Loucy (cell line): ENCODE results near the gene PKP4.

Experiments used
- EZH2phosphoT487 ChIP-seq: fragments of 200-600 bp; IDR thresholded peaks from 2 replicates; pipeline ENCODE4 v1.6.1; 2018; ENCODE audit warnings: antibody characterized with exemption, mild to moderate bottlenecking, moderate library complexity, borderline replicate concordance
- TF ChIP-seq, protein P1 (sequence below): fragments of 200-600 bp; sonication (generic); conservative IDR thresholded peaks from 2 replicates; pipeline ENCODE4 v1.5.1; 2014; ENCODE audit warnings: mild to moderate bottlenecking, antibody characterized with exemption, low read length

DNA sequence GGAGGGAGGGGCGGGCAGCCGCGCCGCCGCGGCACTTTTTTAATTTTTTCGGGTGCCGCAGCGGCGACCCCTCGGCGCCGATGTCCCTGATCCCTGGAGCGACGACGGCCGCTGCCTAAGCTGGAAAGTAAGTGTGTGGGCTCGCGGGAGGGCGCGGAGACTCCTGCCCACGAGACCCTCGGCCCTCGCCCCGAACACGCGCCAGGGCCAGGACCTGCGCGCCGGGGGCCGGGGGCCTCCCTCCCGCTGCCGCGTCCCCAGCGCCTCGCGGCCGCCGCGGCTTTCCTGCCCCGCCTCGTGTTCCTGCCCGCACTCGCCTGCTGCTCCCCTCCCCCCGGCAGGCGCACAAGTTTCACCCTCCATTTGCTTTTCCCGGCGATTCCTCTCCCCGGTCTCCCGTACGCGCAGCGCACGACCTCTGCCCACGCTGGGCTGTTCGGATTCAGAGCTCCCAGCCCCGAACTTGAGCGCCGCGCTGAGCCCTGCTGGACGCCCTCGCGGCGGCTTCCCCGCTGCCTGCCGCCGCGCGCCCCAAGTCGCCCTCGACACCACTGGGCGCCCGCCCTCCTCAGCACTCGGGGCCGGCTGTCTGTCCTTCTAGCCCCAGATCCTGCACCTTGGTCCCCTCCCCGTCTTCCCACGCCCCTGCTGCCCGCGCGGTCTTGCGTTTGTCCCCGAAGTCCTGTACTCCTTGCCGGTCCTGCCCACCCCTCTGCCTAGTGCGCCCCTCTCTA is 507 bp downstream of the PKP4 start:
- TF ChIP-seq, protein P1, sequence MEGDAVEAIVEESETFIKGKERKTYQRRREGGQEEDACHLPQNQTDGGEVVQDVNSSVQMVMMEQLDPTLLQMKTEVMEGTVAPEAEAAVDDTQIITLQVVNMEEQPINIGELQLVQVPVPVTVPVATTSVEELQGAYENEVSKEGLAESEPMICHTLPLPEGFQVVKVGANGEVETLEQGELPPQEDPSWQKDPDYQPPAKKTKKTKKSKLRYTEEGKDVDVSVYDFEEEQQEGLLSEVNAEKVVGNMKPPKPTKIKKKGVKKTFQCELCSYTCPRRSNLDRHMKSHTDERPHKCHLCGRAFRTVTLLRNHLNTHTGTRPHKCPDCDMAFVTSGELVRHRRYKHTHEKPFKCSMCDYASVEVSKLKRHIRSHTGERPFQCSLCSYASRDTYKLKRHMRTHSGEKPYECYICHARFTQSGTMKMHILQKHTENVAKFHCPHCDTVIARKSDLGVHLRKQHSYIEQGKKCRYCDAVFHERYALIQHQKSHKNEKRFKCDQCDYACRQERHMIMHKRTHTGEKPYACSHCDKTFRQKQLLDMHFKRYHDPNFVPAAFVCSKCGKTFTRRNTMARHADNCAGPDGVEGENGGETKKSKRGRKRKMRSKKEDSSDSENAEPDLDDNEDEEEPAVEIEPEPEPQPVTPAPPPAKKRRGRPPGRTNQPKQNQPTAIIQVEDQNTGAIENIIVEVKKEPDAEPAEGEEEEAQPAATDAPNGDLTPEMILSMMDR: no peak
- TF ChIP-seq EZH2phosphoT487: no peak
